GM12801 (cell line): ENCODE results near the gene ENGASE.

Experiments used
- TF ChIP-seq, protein P1 (sequence below): IDR thresholded peaks from one replicate; pipeline ENCODE4 v1.5.1; 2011; ENCODE audit warnings: control low read depth; ENCODE audit not compliant: insufficient read length; ENCODE audit errors: extremely low read depth

ENGASE gene

GRCh38 chr17:79029327-79030009 lies 45.2 kb upstream of the ENGASE start:
- TF ChIP-seq, protein P1, sequence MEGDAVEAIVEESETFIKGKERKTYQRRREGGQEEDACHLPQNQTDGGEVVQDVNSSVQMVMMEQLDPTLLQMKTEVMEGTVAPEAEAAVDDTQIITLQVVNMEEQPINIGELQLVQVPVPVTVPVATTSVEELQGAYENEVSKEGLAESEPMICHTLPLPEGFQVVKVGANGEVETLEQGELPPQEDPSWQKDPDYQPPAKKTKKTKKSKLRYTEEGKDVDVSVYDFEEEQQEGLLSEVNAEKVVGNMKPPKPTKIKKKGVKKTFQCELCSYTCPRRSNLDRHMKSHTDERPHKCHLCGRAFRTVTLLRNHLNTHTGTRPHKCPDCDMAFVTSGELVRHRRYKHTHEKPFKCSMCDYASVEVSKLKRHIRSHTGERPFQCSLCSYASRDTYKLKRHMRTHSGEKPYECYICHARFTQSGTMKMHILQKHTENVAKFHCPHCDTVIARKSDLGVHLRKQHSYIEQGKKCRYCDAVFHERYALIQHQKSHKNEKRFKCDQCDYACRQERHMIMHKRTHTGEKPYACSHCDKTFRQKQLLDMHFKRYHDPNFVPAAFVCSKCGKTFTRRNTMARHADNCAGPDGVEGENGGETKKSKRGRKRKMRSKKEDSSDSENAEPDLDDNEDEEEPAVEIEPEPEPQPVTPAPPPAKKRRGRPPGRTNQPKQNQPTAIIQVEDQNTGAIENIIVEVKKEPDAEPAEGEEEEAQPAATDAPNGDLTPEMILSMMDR = no peak

GRCh38 chr17:79031996-79032875 lies 42.4 kb upstream of the ENGASE start:
- TF ChIP-seq, protein P1 = no peak

DNA sequence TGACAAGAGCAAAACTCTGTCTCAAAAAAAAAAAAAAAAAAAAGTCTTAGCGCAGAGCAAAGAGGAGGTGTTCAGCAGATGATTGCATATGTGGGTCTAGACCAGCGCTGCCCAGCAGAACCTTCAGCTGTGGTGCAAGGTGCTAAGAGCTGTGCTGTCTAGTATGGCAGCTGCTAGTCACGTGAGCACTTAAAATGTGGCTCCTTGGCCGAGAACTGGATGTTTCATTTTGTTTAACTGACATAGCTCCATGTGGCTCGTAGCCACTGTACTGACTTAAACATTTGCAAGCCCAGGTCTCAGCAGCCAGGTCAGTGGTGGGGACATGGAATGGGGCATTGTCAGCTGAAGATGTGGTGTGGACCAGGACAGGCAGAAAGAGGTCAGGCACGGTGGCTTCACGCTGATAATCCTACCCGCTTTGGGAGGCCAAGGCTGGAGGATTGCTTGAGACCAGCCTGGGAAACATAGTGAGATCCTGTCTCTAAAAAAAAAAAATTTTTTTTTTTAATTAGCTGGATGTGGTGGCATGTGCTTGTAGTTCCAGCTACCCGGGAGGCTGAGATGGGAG lies 41.5 kb upstream of the ENGASE start:
- TF ChIP-seq, protein P1 = no peak

DNA sequence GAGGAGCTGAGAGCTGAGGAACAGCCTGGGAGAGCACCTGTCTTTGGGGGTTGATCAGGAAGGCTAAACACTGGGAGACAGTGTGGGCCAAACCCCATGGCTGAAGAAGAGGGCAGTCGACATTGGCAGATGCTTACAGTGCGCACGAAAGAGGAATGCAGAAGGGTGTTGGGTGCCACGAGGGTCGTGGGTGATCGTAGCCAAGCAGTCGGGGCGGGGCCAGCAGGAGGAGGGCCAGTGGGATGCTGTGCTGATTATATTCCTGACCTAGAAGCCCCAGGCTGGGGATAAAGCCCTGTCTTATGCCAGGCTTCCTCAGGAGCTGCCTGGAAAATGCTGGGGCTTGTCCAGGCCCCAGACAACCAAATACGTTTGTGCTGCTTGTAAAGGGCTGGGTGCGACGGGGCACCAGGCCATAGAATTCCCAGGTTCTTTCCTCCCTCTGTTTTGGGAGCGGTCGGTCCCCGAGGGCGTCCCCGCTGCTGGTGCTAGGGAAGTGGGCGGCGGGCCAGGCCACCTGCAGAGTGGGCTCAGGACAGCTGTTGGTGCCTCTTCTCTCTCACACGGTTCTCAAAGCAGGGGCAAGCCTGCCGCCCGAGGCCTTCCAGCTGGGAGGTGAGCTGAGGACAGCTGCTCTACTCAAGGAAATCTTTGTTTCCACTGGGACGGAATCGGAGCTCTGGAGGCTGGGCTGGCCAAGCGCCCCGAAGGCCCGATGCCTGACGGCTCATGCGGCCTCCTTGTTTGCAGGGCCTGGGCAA lies 40.7 kb upstream of the ENGASE start:
- TF ChIP-seq, protein P1 = no peak

GRCh38 chr17:79034931-79035485 lies 39.6 kb upstream of the ENGASE start:
- TF ChIP-seq, protein P1 = no peak

- TF ChIP-seq, protein P1 = no peak
These were observed 38.9 kb upstream of the ENGASE start for GRCh38 chr17:79035686-79036085.
